HCT116 (cell line): Measurements from ENCODE around the gene FBXO8. TPM values are rescaled to one million over a fixed set of nuclear protein-coding genes. Genes with fewer than 3 reads are reported as not detected.

Experiments used
- ATAC-seq: fragments of 200-7000 bp; cut with Tn5 transposase; 2 replicates; pipeline ENCODE4 v1.9.1; 2020; ENCODE audit warnings: mild to moderate bottlenecking, moderate library complexity
- BruUV-seq: library from RNA; stranded (reverse); fragments of 400-500 nt; replicated peaks from 2 replicates; lab custom pipeline; 2021; lab: Mats Ljungman, UMichigan
- CTCF ChIA-PET: fragments of 300-600 bp; sonication (Branson Sonifier 250); formaldehyde crosslinking; loops from one replicate; lab custom pipeline; 2021; ENCODE audit warnings: antibody characterized with exemption; lab: Charles Lee
- POLR2A ChIA-PET: fragments of 300-600, 350-600 bp; sonication (Branson Sonifier 250); formaldehyde crosslinking; loops from one replicate; lab custom pipeline; 2021; ENCODE audit warnings: antibody characterized with exemption; lab: Charles Lee
- RAD21 ChIA-PET, 2 experiments: fragments of 300-600 bp; sonication (Branson Sonifier 250); formaldehyde crosslinking; loops; one replicate each; lab custom pipeline; 2023; ENCODE audit warnings: low total read pairs in 2 of 2; ENCODE audit not compliant: uncharacterized antibody in 2 of 2, unreplicated experiment in 2 of 2, low non-redundant PET in 1 of 2; lab: Charles Lee
- DNase-seq: peaks from one replicate; pipeline ENCODE4 v3.0.0-alpha.2; 2010; ENCODE audit warnings: low read depth, low spot score
- H2AFZ ChIP-seq: fragments of 200-600 bp; shearing (Covaris generic), sonication (generic); 2 replicates; pipeline ENCODE4 v1.6.1; 2017; ENCODE audit warnings: low read depth, mixed run types, mixed read lengths, antibody characterized with exemption, low read length; ENCODE audit not compliant: poor library complexity, severe bottlenecking
- H3K27ac ChIP-seq: 2 replicates; pipeline ENCODE4 v1.5.1; 2012; ENCODE audit warnings: low read depth, low read length
- H3K27me3 ChIP-seq: fragments of 200-600 bp; sonication (generic); 2 replicates; pipeline ENCODE4 v1.6.1; 2016; ENCODE audit warnings: mixed run types, low read length, mixed read lengths; ENCODE audit not compliant: insufficient read depth
- H3K36me3 ChIP-seq, 2 experiments: fragments of 200-500 bp in 1 of 2; fragments of 200-600 bp in 1 of 2; sonication (Bioruptor generic) in 1 of 2; sonication (generic) in 1 of 2; 2 replicates each; pipeline versions ENCODE4 v1.5.1 to v1.6.1; 2014 to 2016; ENCODE audit warnings: low read length in 2 of 2, inconsistent platforms in 1 of 2, mixed read lengths in 1 of 2, mixed run types in 1 of 2; ENCODE audit not compliant: insufficient read depth in 2 of 2, control insufficient read depth in 1 of 2
- H3K4me1 ChIP-seq, 2 experiments: fragments of 200-600 bp in 1 of 2; sonication (generic) in 1 of 2; 2 replicates each; pipeline versions ENCODE4 v1.5.1 to v1.6.1; 2012 to 2017; ENCODE audit warnings: low read length in 2 of 2, inconsistent platforms in 1 of 2, mild to moderate bottlenecking in 1 of 2, mixed read lengths in 1 of 2, mixed run types in 1 of 2, moderate library complexity in 1 of 2; ENCODE audit not compliant: insufficient read depth in 2 of 2, control insufficient read depth in 1 of 2
- H3K4me2 ChIP-seq: fragments of 200-600 bp; sonication (generic); 2 replicates; pipeline ENCODE4 v1.6.1; 2017; ENCODE audit warnings: mixed run types, low read length, mixed read lengths
- H3K4me3 ChIP-seq, 2 experiments: fragments of 200-600 bp in 1 of 2; sonication (generic) in 1 of 2; replicated peaks in 1 of 2; 2 replicates each; pipeline ENCODE4 v1.5.1; 2011 to 2016; ENCODE audit warnings: low read length in 2 of 2, control low read depth in 1 of 2, low read depth in 1 of 2, mild to moderate bottlenecking in 1 of 2, mixed read lengths in 1 of 2, mixed run types in 1 of 2
- H3K79me2 ChIP-seq: fragments of 200-600 bp; sonication (generic); 2 replicates; pipeline ENCODE4 v1.6.1; 2017; ENCODE audit warnings: mild to moderate bottlenecking, mixed run types, low read length, moderate library complexity, mixed read lengths; ENCODE audit not compliant: insufficient read depth
- H3K9ac ChIP-seq: fragments of 200-600 bp; sonication (generic); 2 replicates; pipeline ENCODE4 v1.6.1; 2016; ENCODE audit warnings: low read length, mixed read lengths
- H3K9me2 ChIP-seq: fragments of 200-600 bp; sonication (generic), shearing (Covaris generic); 2 replicates; pipeline ENCODE4 v1.6.1; 2017; ENCODE audit warnings: mixed run types, mild to moderate bottlenecking, moderate library complexity; ENCODE audit not compliant: insufficient read depth
- H3K9me3 ChIP-seq, 2 experiments: fragments of 200-500 bp in 1 of 2; fragments of 200-600 bp in 1 of 2; sonication (Bioruptor generic) in 1 of 2; sonication (generic) in 1 of 2; 2 replicates each; pipeline ENCODE4 v1.6.1; 2014 to 2017; ENCODE audit warnings: low read length in 2 of 2, mixed read lengths in 2 of 2, inconsistent platforms in 1 of 2, low read depth in 1 of 2, mild to moderate bottlenecking in 1 of 2, mixed run types in 1 of 2, moderate library complexity in 1 of 2; ENCODE audit not compliant: control insufficient read depth in 1 of 2, insufficient read depth in 1 of 2
- H4K20me1 ChIP-seq: fragments of 200-600 bp; sonication (generic), shearing (Covaris generic); 2 replicates; pipeline ENCODE4 v1.6.1; 2017; ENCODE audit warnings: mixed run types, mild to moderate bottlenecking, moderate library complexity; ENCODE audit not compliant: insufficient read depth
- ATF3 ChIP-seq: IDR thresholded peaks from 2 replicates; pipeline ENCODE4 v1.6.1; 2012
- CBX3 ChIP-seq: IDR thresholded peaks from 2 replicates; pipeline ENCODE4 v1.6.1; 2012; ENCODE audit warnings: low read depth
- CEBPB ChIP-seq: IDR thresholded peaks from 2 replicates; pipeline ENCODE4 v1.6.1; 2012; ENCODE audit warnings: low read depth
- EZH2 ChIP-seq: fragments of 200-600 bp; sonication (generic); IDR thresholded peaks from 2 replicates; pipeline ENCODE4 v1.6.1; 2017; ENCODE audit warnings: antibody characterized with exemption, mixed run types
- EZH2phosphoT487 ChIP-seq: fragments of 200-600 bp; IDR thresholded peaks from 2 replicates; pipeline ENCODE4 v1.6.1; 2018; ENCODE audit warnings: antibody characterized with exemption, borderline replicate concordance
- FOSL1 ChIP-seq: IDR thresholded peaks from 2 replicates; pipeline ENCODE4 v1.6.1; 2012; ENCODE audit warnings: low read depth
- JUND ChIP-seq: IDR thresholded peaks from 2 replicates; pipeline ENCODE4 v1.6.1; 2012
- POLR2A ChIP-seq: IDR thresholded peaks from 2 replicates; pipeline ENCODE4 v1.7.0; 2011; ENCODE audit warnings: borderline replicate concordance; ENCODE audit not compliant: insufficient read depth, insufficient read length; ENCODE audit errors: extremely low read depth
- POLR2AphosphoS5 ChIP-seq: IDR thresholded peaks from 2 replicates; pipeline ENCODE4 v1.6.1; 2011; ENCODE audit warnings: mild to moderate bottlenecking, low read depth, low read length, moderate library complexity
- RAD21 ChIP-seq: IDR thresholded peaks from 2 replicates; pipeline ENCODE4 v1.6.1; 2012; ENCODE audit warnings: low read depth, mild to moderate bottlenecking
- REST ChIP-seq: IDR thresholded peaks from 2 replicates; pipeline ENCODE4 v1.6.1; 2012; ENCODE audit warnings: low read depth
- SIN3A ChIP-seq: IDR thresholded peaks from 2 replicates; pipeline ENCODE4 v1.6.1; 2012; ENCODE audit warnings: low read depth
- TCF7L2 ChIP-seq: IDR thresholded peaks from 2 replicates; pipeline ENCODE4 v1.7.0; 2011; ENCODE audit warnings: borderline replicate concordance, inconsistent platforms; ENCODE audit not compliant: insufficient read depth, insufficient read length; ENCODE audit errors: extremely low read depth
- ZFX ChIP-seq: fragments of 450-650 bp; IDR thresholded peaks from 2 replicates; pipeline ENCODE4 v1.6.1; 2017
- ZNF274 ChIP-seq: fragments of 200-500 bp; sonication (Bioruptor generic); IDR thresholded peaks from 2 replicates; pipeline ENCODE4 v1.6.1; 2014; ENCODE audit warnings: mild to moderate bottlenecking, low read depth, low read length, inconsistent platforms
- intact Hi-C: fragments of 100-400 bp; cut with micrococcal nuclease; formaldehyde crosslinking; loops from 2 replicates; pipeline ENCODE4 v1.10.0; 2022
- total RNA-seq: library from RNA; stranded (reverse); gene quantifications from one replicate; pipeline ENCODE4 v1.2.1, GENCODE V29; 2021; ENCODE audit not compliant: unreplicated experiment

FBXO8 gene
- total RNA-seq, 1 experiment from 2014 or later = 13.0 TPM

- no peaks in the 10 kb centered on the region for H3K27me3 ChIP-seq
- TF ChIP-seq RAD21 = no peak
- H3K36me3 ChIP-seq = no peaks in the 10 kb centered on the region
- RAD21 ChIA-PET = no interaction called here
- CTCF ChIA-PET = no interaction called here
- no peaks in the 10 kb centered on the region for H3K9me2 ChIP-seq
- no peak overlapping the region for H3K4me2 ChIP-seq
- no peak overlapping the region for H2AFZ ChIP-seq
- POLR2A ChIA-PET = no interaction called here
- ATAC-seq = no peak
- no peaks in the 10 kb centered on the region for H3K4me1 ChIP-seq
- no peak overlapping the region for H3K9ac ChIP-seq
- intact Hi-C loops = no loop called here
- no peaks in the 10 kb centered on the region for H3K79me2 ChIP-seq
- no peaks in the 10 kb centered on the region for H4K20me1 ChIP-seq
- no peak for DNase-seq
- H3K9me3 ChIP-seq = no peaks in the 10 kb centered on the region
- H3K4me3 ChIP-seq = no peak overlapping the region
- no peak overlapping the region for H3K27ac ChIP-seq
- BruUV-seq = no TSS peak
Observed at GRCh38 chr4:174217273-174218126, 66.0 kb downstream of the FBXO8 start.

- H3K79me2 ChIP-seq = no peaks in the 10 kb centered on the region
- H3K36me3 ChIP-seq = no peaks in the 10 kb centered on the region
- ChIA-PET RAD21 (no interaction called here), CTCF (no interaction called here)
- intact Hi-C loops = no loop called here
- H3K9me3 ChIP-seq = no peaks in the 10 kb centered on the region
- H3K9me2 ChIP-seq = no peaks in the 10 kb centered on the region
- H2AFZ ChIP-seq = no peak overlapping the region
- peaks cover 5% of the 10 kb centered on the region; the same call in 1 of the 2 replicates for H3K27me3 ChIP-seq
- DNase-seq = no peak
- H3K4me2 ChIP-seq = no peak overlapping the region
- TF ChIP-seq SIN3A (no peak), ATF3 (no peak), ZFX (no peak), TCF7L2 (no peak), POLR2A (no peak), CBX3 (no peak), POLR2AphosphoS5 (no peak), FOSL1 (no peak), EZH2phosphoT487 (no peak), JUND (no peak), ZNF274 (no peak), REST (no peak), EZH2 (no peak), CEBPB (no peak)
- TF ChIP-seq, all 23 proteins: peak for 0
- Histone ChIP-seq H3K9ac (no peak overlapping the region), H3K4me1 (no peaks in the 10 kb centered on the region), H3K27ac (no peak overlapping the region), H4K20me1 (no peaks in the 10 kb centered on the region), H3K4me3 (no peak overlapping the region)
- ATAC-seq = no peak
- no TSS peak for BruUV-seq
- POLR2A ChIA-PET = no interaction called here
Observed at GRCh38 chr4:174216799-174217272, 66.6 kb downstream of the FBXO8 start.
